Measurements from ENCODE around the gene DOC2B. TPM values are rescaled to one million over a fixed set of nuclear protein-coding genes. Genes with fewer than 3 reads are reported as not detected.

DOC2B gene
- polyA plus RNA-seq, 1 experiment, result not detected

DNA sequence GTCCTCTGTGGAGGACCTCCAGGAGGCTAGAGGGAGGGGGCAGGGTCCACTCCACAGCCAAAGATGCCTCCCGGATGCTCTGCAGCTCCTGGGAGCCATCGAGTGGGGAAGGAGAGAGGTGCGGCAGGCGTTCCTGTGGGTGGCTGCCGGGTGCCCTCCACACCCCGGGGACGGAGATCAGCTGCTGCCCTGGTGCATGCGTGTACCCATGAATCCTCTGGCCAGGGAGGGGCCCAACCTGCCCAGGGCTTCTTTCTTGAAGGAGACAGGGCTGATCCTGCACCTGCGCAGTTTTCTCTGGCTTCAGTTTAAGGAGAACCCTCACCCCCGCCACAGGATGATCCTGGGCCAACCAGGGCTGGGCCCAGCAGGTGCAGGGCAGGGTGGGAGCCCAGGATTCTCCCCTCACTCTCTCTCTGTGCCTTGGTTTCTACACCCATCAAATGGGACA lies 33.5 kb upstream of the DOC2B start:
- CTCF ChIA-PET, result no interaction called here
- no peak overlapping the region for H3K4me3 ChIP-seq (ENCODE audit: low read depth, low read length)
- POLR2A ChIA-PET, result no interaction called here

DNA sequence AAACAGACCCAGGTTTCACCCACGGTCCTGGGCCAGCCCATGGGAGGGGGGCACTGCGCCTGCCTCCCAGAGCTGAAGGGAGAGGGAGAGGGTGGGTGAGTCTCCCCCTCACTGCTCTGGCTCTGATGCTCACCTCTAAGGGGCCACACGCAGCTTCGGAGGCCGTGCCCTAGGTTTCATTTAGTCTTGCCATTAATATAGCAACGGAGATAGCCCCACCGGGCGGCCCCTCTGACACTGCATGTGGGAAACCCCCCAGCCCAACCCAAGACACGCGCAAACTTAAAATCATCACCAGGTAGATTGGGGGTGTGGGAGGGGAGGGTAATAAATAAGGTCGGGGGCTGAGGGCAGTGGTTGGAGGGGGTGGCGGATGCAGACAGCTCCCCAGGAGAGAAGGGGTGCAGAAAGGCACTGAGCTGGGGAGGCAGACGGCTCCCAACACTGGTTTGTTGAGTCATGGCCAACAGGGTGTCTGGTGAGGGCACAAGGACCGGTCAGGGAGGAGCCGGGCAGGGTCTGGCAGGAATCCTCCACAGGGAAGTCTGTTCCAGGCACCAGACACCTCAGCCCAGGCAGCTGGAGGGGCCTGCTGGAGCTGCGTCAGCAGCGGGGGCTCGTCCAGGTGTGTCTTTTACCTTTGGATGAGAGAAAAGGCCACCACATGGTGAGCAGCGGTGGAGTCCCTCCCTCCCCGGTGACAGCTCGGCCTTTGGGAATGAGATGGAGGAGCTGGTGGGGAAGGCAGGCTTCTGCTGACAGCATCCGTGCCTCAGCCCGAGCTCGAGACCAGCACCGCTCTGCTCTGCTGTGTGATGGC lies 32.0 kb upstream of the DOC2B start:
- no peak overlapping the region for H3K4me3 ChIP-seq (ENCODE audit: low read depth, low read length)
- TF ChIP-seq, protein P1, sequence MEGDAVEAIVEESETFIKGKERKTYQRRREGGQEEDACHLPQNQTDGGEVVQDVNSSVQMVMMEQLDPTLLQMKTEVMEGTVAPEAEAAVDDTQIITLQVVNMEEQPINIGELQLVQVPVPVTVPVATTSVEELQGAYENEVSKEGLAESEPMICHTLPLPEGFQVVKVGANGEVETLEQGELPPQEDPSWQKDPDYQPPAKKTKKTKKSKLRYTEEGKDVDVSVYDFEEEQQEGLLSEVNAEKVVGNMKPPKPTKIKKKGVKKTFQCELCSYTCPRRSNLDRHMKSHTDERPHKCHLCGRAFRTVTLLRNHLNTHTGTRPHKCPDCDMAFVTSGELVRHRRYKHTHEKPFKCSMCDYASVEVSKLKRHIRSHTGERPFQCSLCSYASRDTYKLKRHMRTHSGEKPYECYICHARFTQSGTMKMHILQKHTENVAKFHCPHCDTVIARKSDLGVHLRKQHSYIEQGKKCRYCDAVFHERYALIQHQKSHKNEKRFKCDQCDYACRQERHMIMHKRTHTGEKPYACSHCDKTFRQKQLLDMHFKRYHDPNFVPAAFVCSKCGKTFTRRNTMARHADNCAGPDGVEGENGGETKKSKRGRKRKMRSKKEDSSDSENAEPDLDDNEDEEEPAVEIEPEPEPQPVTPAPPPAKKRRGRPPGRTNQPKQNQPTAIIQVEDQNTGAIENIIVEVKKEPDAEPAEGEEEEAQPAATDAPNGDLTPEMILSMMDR (IDR thresholded peaks at IDR 0.05; ENCODE audit: insufficient read depth, low read depth, low read length), result no peak
- H3K27me3 ChIP-seq (ENCODE audit: control insufficient read depth, insufficient read depth, low read length), result no peaks in the 10 kb centered on the region
- DNase-seq (ENCODE audit: low read depth), result no peak
- H3K36me3 ChIP-seq (ENCODE audit: control insufficient read depth, insufficient read depth, low read length), result no peaks in the 10 kb centered on the region
- ChIA-PET CTCF (no interaction called here), POLR2A (interaction anchor here (0.6 kb wide), 1 partner anchor 63 kb away, joined by 4 read pairs; no protein-coding TSS in a partner anchor)

More for the DNA sequence above, 33.5 kb upstream of the DOC2B start:
- TF ChIP-seq, protein P1 (IDR thresholded peaks at IDR 0.05; ENCODE audit: insufficient read depth, low read depth, low read length), result no peak
- no peaks in the 10 kb centered on the region for H3K27me3 ChIP-seq (ENCODE audit: control insufficient read depth, insufficient read depth, low read length)
- H3K36me3 ChIP-seq (ENCODE audit: control insufficient read depth, insufficient read depth, low read length), result no peaks in the 10 kb centered on the region
- no peak for DNase-seq (ENCODE audit: low read depth)

DNA sequence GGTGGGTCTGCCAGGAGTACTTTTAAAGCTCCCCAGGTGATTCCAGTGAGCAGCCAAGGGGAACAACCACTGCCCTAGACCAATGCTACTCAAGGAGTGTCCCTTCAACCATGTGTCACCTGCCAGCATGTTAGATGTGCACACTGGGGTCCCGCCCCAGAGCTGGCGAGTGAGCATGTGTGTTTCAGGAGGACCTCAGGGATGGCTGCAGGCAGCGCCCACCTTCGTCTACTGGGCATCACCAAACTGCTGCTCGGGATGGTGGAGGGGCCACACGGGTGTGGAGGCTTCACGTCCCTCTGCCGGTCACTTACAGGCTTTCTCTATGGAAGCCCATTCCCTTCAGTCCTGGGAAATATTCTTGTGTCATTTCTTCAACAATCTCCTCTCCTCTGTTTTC lies 29.0 kb upstream of the DOC2B start:
- DNase-seq (ENCODE audit: low read depth), result no peak
- Histone ChIP-seq H3K4me3 (ENCODE audit: low read depth, low read length) (no peak overlapping the region), H3K36me3 (ENCODE audit: control insufficient read depth, insufficient read depth, low read length) (no peaks in the 10 kb centered on the region), H3K27me3 (ENCODE audit: control insufficient read depth, insufficient read depth, low read length) (peaks cover 5% of the 10 kb centered on the region)
- POLR2A ChIA-PET, result no interaction called here
- TF ChIP-seq, protein P1 (IDR thresholded peaks at IDR 0.05; ENCODE audit: insufficient read depth, low read depth, low read length), result no peak
- CTCF ChIA-PET, result no interaction called here

DNA sequence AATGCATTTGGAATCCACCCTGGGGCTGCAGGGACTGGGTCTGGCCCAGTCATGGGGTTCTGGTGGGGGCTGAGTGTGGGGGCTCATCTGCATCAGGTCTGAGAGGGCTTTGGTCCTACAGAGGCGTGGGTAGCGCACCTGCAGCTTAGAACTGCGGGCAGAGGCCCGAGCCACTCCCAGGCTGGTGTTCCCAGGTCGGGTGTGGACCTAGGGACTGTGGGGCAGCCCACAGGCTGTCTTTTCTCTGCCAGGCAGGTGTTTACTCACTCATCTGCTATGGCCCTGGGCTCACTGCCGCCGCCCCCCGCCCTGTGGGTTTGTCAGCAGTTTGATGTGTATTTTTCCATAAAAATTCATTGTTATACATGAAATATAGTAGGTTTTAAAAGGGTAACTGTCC lies 27.0 kb upstream of the DOC2B start:
- Histone ChIP-seq H3K27me3 (ENCODE audit: control insufficient read depth, insufficient read depth, low read length) (peaks cover 5% of the 10 kb centered on the region), H3K4me3 (ENCODE audit: low read depth, low read length) (no peak overlapping the region), H3K36me3 (ENCODE audit: control insufficient read depth, insufficient read depth, low read length) (no peaks in the 10 kb centered on the region)
- DNase-seq (ENCODE audit: low read depth), result no peak
- ChIA-PET CTCF (no interaction called here), POLR2A (no interaction called here)
- TF ChIP-seq, protein P1 (IDR thresholded peaks at IDR 0.05; ENCODE audit: insufficient read depth, low read depth, low read length), result no peak

DNA sequence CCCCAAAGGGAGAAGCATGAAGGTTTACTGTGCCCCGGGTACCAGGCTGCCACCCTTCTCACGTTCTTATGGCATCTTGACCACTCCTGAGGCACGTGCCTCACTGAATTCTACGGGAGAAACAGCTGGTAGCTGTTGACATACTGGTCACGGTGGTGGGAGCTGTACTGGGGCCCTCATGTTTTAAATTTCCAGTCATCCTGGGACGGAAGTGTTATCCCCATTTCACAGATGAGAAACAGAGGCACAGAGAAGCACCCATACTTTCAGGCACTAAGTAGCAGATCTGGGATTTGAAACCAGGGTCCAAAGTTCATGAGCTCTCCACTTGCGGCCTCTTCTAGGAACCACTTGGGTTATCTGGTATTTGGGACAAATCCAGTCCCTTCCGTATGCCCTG lies 26.3 kb upstream of the DOC2B start:
- peaks cover 5% of the 10 kb centered on the region for H3K27me3 ChIP-seq (ENCODE audit: control insufficient read depth, insufficient read depth, low read length)
- TF ChIP-seq, protein P1 (IDR thresholded peaks at IDR 0.05; ENCODE audit: insufficient read depth, low read depth, low read length), result no peak
- ChIA-PET POLR2A (no interaction called here), CTCF (no interaction called here)
- no peak for DNase-seq (ENCODE audit: low read depth)
- H3K36me3 ChIP-seq (ENCODE audit: control insufficient read depth, insufficient read depth, low read length), result no peaks in the 10 kb centered on the region
- H3K4me3 ChIP-seq (ENCODE audit: low read depth, low read length), result no peak overlapping the region
